Stimulated activated CD4-positive, alpha-beta T cell treated with anti-CD3 and anti-CD28 coated beads, Interleukin-2, amount 100 ng/mL, for 48 hours (primary cell): ENCODE data around the gene PAF1.

ENCODE experiments used
- DNase-seq, 2 donors: peaks; one replicate each; pipeline ENCODE4 v3.0.0-alpha.2; 2020

The PAF1 gene

DNA sequence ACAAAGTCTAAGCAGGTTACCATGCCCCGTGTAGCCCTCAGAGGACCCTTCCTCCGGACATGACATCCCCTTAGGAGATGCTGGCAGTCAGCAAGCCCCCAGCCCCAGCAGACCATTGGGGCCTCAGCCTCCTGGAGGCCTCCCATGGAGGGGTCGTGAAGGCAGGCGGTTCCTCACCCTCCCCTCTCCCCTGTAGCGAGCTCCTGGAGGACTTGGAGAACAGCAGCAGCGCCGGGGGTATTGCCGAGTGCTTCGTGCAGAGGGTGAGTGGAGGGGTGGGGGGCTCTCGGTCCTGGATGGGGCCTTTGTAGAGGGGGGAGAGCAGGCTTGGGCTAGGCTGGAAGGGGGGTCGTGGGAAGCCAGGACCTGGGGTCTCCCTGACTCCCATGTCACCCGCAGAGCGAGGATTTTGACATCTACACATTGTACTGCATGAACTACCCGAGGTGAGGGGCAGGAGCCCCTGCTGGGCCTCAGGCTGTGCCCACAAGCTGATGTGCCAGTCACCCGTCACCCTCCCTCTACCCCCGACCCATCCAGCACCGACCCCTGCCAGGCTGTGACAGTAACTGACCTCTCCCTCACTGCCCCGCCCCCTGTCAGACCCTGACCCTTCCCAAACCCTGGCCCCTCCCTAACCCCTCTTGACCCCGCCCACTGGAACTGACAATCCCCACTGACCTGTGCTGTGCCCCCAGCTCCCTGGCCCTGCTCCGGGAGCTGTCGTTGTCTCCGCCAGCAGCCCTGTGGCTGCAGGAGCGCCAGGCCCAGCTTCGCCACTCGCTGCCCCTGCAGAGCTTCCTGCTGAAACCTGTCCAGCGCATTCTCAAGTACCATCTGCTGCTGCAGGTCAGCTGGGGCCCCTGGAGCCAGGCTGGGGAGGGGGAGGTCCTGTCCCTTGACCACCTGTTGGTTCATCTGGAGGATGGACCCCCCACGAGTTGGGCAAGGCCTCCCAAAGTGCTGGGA lies 25.5 kb upstream of the PAF1 start:
- DNase-seq, result no peak

DNA sequence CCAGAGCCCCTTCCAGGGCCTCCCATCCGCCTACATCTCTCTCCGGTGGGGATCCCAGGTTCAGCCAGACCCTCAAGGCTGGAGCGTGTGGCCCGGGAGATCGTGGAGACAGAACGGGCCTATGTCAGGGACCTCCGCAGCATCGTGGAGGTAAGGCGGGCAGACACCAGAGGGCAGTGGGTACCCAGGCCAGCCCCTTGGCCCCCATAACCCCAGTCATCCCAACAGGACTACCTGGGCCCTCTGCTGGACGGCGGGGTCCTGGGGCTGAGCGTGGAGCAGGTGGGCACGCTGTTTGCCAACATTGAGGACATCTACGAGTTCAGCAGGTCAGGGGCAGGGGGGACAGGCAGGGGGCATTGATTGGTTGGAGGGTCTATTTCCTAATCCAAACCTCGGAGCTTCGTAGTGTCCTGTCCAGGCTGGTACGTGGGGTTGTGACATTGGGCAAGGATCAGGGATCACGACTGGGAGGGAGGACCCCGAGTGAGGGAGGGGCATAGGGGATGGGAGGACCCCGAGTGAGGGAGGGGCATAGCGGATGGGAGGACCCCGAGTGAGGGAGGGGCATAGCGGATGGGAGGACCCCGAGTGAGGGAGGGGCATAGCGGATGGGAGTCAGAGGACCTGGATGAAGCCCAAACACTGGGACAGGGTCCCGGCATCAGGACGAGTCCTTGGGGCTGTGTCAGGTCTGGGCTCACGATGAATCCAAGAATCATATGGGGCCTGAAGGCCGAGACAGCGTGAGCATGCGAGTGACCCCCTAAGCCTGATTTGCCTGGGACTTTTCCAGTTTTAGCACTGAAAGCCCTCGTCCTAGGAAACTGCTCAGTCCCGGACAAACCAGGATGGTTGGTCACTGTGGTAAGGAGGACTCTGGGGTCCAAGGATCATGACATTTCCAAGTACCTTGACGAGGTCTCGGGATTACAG lies 24.5 kb upstream of the PAF1 start:
- DNase-seq, result no peak

DNA sequence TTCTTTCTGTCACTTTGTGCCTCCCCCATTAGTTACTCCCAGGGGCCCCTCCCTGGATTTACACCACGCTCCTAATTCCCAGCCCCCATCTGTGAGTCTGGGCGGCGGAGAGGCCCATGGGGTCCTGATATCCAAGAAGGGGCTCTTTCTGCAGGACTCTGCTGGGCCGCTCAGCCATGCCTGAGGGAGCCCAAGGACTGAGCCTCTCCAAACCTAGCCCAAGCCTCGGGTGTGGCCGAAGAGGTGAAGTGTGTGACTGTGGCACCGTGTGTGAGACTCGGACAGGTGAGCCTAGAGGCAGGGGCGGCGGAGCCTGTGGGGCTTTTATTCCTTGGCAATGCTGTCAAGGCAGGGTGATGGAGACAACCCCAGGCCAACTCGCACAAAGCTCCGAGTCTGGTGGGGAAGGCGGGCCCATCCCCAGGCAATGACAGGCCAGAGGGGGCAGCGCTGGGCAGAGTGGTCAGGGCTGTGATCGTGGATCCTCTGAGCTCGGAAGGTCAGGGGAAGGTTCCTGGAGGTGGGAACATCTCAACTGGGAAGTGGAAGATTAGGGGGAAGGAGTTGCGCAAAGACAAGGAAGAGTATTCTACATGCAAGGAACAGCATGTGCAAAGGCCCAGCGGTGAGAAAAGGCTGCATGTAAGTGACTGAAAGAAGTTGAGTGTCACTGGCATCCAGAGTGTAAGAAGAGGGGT lies 23.2 kb upstream of the PAF1 start:
- DNase-seq, result no peak

DNA sequence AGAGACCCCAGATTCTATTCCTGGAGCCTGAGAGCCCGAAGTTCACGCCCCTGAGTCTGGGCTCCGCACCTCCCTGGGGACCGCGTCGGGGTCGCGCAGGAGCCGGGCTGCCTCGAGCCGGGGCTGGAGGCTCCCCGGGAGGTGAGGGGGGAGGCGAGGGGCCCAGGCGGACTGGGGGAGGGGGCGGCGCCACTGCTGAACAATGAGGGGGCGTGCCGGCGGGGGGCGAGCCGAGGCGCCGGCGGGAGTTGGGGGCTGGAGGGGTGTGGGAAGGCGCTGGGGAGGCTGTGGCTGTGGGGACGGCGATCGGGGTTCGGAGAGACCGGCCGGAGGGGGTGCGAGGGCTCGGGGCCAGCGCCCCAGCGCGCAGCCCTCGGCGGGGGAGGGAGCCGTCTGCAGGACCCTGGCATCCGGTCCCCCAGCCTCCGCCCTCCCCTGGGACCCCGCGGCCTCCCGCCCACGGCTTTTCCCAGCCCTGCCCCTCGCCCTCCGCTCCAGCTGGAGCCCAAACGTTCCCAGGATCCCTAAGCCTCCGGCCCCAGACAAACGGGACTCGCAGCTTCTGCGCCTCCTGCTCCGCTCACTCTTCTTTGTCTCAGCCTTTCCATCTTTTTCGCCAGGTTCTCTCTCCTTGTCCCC lies 22.5 kb upstream of the PAF1 start:
- no peak for DNase-seq

DNA sequence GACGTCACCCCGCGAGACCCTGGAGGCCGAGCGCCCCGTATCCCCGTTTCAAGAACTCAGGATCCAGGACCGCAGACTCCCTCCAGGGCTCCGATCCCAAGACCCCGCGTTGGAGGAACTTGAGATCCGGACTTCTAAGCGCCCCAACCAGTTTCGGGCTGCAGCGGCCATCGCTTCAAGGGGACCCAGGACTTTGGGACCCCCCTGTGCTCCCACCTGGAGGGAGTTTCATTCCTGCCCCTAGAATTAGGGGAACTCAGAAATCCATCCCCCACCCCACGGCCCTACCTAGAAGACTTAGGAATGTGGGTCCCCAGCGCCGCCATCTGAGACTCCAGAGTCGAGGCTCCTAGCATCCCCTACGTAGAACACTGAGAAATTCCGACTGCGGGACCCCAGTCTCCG lies 22.0 kb upstream of the PAF1 start:
- no peak for DNase-seq

DNA sequence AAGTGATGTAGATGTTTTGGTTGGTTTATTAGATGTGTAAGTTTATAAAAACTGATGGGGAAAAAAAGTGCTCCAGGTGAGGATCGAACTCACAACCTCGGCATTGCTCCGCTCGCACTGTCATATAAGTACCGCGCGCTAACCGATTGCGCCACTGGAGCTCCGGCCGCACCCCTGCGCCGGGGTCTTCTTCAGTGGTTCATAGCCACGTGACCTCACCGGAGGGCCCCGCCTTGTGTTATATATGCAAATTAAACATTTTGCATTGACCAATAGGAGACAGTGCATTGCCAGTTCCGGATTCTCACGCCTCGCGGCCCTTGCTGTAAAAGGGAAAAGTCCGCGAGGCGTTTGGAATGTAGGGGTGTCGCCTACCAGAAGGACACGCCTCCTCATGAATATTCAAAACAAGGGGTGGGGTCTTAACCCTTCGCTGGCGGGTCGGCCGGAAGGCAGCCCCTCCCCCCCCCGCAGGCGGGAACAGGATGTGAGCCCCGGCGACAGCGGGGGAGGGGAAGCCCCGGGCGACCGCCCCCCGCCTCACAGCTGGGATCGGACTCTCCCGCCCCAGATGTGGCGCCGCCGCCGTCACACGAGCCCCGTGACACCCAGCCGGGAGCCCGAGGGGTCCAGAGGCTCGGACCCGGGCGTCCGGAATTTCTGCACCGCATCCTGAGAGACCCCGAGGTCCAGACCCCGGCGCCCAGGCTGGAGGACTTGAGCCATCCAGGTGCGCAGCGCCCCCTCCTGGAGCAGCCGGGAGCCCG lies 21.4 kb upstream of the PAF1 start, which contains the start of gene PLEKHG2:
TSS of gene PLEKHG2 (plus strand) at position 570 of the 767 bp plus-strand sequence. CDS start 1,418 bp downstream, outside the sequence.
- peak; percentile 97 to 100 for DNase-seq

DNA sequence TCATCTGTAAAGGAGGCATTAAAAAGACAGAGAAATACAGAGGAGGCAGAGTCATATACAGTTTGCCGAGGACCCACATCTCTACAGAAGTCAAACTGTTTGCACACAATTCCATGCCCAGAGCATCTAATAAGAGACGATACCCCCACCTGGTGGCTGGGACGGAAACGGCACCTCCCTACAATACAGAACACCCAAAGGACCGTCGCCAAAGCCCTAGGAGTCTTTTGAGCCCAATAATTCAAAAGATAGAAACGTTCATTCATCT lies 20.9 kb upstream of the PAF1 start:
- DNase-seq, result peak; percentile 87 to 91

DNA sequence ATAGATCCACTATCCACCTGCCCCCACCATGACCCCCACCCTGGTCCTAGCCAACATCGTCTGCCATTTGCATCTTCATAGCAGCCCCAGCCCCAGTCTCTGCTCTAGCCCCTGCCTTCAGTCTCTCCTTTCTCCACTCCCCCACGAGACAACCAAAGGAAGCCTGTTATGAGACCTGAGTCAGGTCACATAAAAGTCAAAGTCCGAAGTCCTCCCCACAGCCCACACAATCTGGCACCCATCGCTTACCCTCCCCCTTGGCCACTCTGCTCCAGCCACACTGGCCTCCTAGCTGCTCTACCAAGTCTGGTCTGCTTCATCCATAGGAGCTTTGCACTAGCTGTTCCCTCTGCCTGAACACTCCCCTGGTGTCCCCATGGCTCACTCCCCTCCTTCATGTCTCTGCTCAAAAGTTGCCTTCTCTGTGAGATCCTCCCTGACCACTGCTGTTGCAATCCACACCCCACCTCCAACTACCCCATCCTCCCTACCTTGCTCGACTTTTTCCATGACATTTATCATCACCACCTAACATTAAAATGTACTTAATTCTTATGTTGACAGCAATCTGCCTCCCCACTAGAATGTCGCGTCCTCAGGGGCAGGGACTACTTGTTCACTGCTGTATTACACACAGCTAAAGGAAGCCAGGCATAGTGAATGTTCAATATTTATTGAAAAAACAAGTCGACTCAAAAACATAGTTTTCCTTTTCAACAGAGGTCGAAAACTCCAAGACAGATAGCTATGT lies 20.4 kb upstream of the PAF1 start:
- no peak for DNase-seq

DNA sequence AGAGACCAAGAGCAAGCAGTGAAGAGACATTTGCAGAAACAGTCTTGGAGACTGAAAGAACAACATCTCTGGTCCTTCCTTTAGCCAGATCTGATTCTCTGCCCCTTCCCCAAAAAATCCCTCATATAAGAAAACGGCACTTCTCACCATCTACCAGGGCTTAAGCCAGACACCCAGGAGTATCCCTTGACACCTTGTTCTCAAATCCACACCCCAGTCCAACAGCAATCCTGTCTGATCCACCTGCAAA lies 19.9 kb upstream of the PAF1 start:
- no peak for DNase-seq

DNA sequence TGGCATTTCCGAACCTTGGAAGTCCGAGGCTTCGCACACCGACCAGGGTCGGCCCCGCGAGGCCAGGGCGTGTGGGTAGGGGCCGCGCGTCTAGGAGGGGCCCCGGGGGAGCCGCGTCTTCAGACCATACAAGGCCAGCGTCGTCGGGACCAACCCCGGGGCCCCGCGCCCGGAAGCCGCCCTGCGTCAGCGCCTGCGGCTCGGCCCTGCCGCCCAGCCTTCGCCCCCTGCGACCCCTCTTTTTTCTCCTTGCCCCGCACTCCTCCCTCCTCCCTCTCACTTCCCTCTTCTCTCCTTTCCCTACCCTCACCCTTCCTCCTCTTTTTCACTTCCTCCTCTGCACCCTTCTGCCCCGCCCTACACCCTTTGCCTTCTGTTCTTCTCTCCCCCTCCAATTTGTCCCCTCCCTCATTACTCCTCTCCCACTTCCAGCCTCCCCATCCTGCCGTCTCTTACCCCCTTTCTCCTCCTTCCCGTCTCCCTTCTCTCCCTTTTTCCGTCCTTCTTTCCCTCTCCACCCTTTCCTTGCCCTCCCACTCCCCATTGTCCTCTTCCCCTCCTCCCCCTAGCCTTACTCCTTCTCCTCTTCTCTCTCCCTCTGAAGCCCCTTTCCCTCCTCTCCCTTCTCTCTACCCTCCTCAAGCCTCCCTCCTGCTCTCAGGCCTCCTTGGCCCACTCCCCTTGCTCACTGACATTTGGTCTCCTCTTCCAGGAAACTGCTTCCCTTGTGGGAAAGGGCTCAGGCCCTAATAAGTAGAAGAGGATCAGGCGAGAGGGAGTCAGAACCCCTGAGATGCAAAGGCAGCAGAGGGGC lies 19.3 kb upstream of the PAF1 start:
- DNase-seq, result peak in 1 of 2 donors; percentile 65

DNA sequence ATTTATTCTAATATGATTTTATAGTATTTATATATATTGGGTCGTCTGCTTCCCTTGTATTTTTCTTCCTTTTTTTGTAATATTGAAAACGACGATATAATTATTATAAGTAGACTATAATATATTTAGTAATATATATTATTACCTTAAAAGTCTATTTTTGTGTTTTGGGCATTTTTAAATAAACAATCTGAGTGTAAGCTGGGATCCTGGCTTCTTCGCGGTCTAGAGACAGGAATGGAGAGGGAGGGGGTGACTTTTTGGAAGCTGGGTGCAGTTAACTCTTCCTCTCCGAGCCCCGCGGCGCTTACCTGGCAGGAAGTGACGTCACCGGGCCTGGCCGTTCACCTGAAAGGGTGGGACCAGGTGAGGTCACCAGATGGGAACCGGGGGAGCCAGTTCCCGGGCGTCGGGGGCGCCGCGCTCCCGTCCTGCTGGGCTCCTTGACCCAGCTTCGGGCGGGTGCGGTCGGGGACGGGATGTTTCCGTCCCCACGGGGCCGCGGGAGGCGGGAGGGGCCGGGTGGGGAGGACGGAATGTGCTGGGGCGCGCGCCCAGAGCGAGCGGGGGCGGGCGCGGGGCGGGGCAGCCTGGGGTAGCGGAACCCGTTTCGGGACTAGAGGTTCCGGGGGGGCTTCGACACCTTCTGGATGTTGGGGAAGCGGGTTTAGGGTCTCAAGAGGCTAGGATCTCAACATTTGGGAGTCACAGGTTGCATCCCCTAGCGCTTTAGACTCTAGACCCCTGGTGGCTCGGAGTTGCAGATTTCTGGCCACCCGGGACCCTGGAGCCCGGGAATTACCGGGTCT lies 18.5 kb upstream of the PAF1 start:
- peak; percentile 64 to 75 for DNase-seq

DNA sequence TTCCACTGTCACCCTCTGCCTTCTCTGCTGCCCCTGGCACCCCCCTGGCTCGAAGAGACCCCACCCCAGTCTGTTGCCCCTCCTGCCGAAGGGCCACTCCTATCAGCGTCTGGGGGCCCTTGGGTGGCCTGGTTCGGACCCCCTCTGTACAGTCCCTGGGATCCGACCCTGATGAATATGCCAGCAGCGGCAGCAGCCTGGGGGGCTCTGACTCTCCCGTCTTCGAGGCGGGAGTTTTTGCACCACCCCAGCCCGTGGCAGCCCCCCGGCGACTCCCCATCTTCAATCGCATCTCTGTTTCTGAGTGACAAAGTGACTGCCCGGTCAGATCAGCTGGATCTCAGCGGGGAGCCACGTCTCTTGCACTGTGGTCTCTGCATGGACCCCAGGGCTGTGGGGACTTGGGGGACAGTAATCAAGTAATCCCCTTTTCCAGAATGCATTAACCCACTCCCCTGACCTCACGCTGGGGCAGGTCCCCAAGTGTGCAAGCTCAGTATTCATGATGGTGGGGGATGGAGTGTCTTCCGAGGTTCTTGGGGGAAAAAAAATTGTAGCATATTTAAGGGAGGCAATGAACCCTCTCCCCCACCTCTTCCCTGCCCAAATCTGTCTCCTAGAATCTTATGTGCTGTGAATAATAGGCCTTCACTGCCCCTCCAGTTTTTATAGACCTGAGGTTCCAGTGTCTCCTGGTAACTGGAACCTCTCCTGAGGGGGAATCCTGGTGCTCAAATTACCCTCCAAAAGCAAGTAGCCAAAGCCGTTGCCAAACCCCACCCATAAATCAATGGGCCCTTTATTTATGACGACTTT lies 17.7 kb upstream of the PAF1 start:
- DNase-seq, result no peak

DNA sequence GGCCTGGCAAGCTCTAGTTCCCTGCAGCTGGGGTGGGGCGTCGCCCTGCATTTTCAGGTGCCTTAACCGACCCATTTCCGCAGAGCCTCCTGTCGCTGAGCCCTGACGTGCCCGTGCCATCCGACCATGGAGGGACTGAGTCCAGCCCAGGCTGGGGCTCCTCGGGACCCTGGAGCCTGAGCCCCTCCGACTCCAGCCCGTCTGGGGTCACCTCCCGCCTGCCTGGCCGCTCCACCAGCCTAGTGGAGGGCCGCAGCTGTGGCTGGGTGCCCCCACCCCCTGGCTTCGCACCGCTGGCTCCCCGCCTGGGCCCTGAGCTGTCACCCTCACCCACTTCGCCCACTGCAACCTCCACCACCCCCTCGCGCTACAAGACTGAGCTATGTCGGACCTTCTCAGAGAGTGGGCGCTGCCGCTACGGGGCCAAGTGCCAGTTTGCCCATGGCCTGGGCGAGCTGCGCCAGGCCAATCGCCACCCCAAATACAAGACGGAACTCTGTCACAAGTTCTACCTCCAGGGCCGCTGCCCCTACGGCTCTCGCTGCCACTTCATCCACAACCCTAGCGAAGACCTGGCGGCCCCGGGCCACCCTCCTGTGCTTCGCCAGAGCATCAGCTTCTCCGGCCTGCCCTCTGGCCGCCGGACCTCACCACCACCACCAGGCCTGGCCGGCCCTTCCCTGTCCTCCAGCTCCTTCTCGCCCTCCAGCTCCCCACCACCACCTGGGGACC lies 16.9 kb upstream of the PAF1 start:
- no peak for DNase-seq

DNA sequence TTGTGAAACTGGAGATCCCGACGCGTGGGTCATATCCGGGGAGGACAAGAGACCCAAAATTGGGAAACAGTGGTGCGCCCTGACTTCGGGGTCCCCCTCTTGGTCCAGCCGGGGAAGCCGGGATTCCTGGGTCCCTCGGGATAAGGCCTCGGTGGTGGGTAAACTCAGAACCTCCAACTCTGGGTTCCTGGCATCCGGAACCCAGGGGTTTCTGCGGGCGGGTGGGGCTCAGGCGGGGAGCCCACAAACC lies 16.4 kb upstream of the PAF1 start:
- DNase-seq, result no peak

DNA sequence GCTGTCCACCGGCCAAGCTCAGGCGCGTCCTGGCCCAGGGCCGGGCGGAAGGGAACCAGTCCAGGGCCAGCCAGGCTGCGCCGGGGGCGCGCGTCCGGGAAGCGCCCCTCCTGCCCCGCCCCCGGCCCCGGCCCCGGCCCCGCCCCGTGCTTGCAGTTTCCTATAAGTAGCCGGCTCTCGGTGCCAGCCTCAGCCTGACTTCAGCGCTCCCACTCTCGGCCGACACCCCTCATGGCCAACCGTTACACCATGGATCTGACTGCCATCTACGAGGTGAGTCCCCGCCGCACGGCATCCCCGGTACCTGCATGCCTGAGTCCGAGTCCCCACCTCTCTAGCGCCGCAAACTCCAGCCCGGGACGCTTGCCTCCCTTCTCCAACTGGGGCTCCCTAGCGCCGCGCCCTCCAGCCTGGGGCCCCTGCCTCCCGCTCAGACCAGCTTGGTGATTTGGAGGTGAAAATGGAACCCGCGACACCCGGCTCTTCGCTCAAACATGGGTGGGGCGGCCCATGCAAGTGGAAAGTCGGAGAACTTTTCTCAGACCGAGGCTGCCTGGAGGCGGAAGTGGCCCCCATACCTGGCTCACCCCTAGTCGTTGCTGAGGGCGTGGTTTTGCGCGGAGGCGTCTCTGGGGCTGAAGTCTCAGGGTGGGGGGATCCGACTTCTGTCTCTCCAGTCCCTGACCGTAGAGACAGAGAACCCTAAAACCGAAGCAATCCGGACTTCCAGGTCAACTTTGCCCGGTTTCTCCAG lies 15.9 kb upstream of the PAF1 start, which contains the start of gene ZFP36:
TSS of gene ZFP36 (plus strand) at position 192 of the 754 bp plus-strand sequence. CDS start at position 250, 58 bp downstream.
- peak; percentile 84 to 90 for DNase-seq

DNA sequence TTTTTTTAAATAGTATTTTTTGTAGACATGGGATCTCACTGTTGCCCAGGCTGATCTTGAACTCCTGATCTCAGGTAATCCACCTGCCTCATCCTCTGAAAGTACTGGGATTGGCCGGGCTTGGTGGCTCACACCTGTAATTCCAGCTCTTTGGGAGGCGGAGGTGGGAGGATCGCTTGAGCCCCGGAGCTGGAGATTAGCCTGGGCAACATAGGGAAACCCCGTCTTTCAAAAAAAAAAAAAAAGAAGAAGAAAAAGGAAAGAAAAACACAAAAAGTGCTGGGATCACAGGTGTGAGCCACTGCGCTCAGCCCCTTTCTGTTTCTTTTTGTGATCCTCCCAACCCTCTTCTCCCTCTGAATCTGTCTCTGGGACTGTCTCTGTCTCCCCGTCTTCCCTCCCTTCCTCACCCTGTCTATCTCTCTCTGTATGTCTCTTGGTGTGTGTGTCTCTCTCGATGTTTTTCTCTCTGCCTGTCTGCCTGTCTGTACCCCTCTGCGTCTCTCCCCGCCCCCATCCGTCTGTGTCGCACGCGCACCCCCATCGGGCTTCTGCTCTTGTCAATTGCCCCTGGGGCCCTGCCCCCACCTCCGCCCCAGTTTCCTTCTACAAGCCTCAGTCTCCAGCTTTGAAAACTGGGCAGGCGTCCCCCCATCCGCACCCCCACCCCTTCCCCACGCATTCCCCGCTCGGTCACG lies 15.2 kb upstream of the PAF1 start:
- DNase-seq, result peak; percentile 71 to 77
